ENCODE measurements around the gene CAV2. TPM values are rescaled to one million over a fixed set of nuclear protein-coding genes. Genes with fewer than 3 reads are reported as not detected.

The CAV2 gene
- total and polyA plus RNA-seq, 2 of the 13 experiments (the other 11 are each of a cell fraction or from before 2014, with no cell fraction given), result 0.09 to 0.18 TPM

DNA sequence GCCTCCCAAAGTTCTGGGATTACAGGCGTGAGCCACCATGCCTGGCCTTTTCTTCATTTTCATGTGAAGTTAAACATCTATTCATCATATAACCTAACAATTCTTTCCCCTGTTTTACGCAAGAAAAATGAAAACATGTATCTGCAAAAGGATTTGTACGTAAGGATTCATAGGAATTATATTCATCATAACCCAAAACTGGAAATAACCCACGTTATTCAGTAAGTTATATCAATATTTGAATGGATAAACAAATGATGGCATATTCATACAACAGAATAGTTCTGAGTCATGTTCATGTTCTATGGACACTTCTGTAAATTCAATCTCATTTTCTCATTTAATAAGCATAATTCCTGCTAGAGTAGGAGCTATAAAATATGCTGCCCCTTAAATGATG lies 35.2 kb upstream of the CAV2 start:
- ATAC-seq (no peak), FAIRE-seq (no peak), DNase-seq (ENCODE audit: low spot score) (no peak)
- WGBS (ENCODE audit: low lambda C conversion rate), result 45% methylated on average over 4 of the region's 4 CpGs
- H3K9ac ChIP-seq (ENCODE audit: insufficient read depth, low read depth, low read length), result no peak overlapping the region
- intact Hi-C loops (cut with micrococcal nuclease; ENCODE audit: unreplicated experiment) (no loop called here), in situ Hi-C loops (cut with HindIII; ENCODE audit: extremely low pct_ligation_motif_present, low pct_unique_long_range_greater_than_20kb) (no loop called here)
- no peak overlapping the region for H3K4me3 ChIP-seq (replicated peaks in 1 of 3; ENCODE audit: insufficient read depth in 1 of 3, low read depth in 2 of 3, low read length in 3 of 3)
- H3K27me3 ChIP-seq (ENCODE audit: control insufficient read depth in 1 of 2, insufficient read depth in 2 of 2, low read length in 2 of 2), result no peaks in the 10 kb centered on the region
- no peak overlapping the region for H3K4me2 ChIP-seq (ENCODE audit: low read depth, low read length)
- ChIA-PET POLR2A (no interaction called here), CTCF (ENCODE audit: low intra/inter-chr PET ratio, low total read pairs) (no interaction called here)
- no peaks in the 10 kb centered on the region for H3K4me1 ChIP-seq (ENCODE audit: insufficient read depth, low read length)
- no peak overlapping the region for H2AFZ ChIP-seq (ENCODE audit: low read length)
- TF ChIP-seq ZNF44 (CRISPR knock-in tag; IDR thresholded peaks at IDR 0.05), result no peak
- TF ChIP-seq, protein P1, sequence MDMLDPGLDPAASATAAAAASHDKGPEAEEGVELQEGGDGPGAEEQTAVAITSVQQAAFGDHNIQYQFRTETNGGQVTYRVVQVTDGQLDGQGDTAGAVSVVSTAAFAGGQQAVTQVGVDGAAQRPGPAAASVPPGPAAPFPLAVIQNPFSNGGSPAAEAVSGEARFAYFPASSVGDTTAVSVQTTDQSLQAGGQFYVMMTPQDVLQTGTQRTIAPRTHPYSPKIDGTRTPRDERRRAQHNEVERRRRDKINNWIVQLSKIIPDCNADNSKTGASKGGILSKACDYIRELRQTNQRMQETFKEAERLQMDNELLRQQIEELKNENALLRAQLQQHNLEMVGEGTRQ (IDR thresholded peaks at IDR 0.05; ENCODE audit: low read depth, low read length), result no peak
- TF ChIP-seq, protein P1 (CRISPR knock-in tag; IDR thresholded peaks at IDR 0.05; ENCODE audit: borderline replicate concordance), result no peak
- TF ChIP-seq ZNF569 (CRISPR knock-in tag; IDR thresholded peaks at IDR 0.05; ENCODE audit: borderline replicate concordance), result no peak
- TF ChIP-seq SPEN (CRISPR knock-in tag; IDR thresholded peaks at IDR 0.05; ENCODE audit: low read depth), result no peak
- TF ChIP-seq ZNF570 (CRISPR knock-in tag; IDR thresholded peaks at IDR 0.05; ENCODE audit: borderline replicate concordance), result no peak
- TF ChIP-seq MBNL3 (CRISPR knock-in tag; conservative IDR thresholded peaks at IDR 0.05), result no peak
- TF ChIP-seq, protein P2, sequence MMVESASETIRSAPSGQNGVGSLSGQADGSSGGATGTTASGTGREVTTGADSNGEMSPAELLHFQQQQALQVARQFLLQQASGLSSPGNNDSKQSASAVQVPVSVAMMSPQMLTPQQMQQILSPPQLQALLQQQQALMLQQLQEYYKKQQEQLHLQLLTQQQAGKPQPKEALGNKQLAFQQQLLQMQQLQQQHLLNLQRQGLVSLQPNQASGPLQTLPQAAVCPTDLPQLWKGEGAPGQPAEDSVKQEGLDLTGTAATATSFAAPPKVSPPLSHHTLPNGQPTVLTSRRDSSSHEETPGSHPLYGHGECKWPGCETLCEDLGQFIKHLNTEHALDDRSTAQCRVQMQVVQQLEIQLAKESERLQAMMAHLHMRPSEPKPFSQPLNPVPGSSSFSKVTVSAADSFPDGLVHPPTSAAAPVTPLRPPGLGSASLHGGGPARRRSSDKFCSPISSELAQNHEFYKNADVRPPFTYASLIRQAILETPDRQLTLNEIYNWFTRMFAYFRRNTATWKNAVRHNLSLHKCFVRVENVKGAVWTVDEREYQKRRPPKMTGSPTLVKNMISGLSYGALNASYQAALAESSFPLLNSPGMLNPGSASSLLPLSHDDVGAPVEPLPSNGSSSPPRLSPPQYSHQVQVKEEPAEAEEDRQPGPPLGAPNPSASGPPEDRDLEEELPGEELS (CRISPR knock-in tag; IDR thresholded peaks at IDR 0.05), result no peak
- no peak for TF ChIP-seq ZSCAN22 (CRISPR knock-in tag; IDR thresholded peaks at IDR 0.05)
- no peak for TF ChIP-seq GFI1 (CRISPR knock-in tag; IDR thresholded peaks at IDR 0.05; ENCODE audit: borderline replicate concordance)
- no peak for TF ChIP-seq MAFF (IDR thresholded peaks at IDR 0.05; ENCODE audit: low read depth, low read length)
- TF ChIP-seq PHB2 (IDR thresholded peaks at IDR 0.05; ENCODE audit: partially characterized antibody), result no peak
- no peak for TF ChIP-seq ZNF468 (CRISPR knock-in tag; IDR thresholded peaks at IDR 0.05)
- TF ChIP-seq TBL1XR1 (IDR thresholded peaks at IDR 0.05; ENCODE audit: borderline replicate concordance, low read length, partially characterized antibody), result no peak
- TF ChIP-seq NFIC (IDR thresholded peaks at IDR 0.05; ENCODE audit: low read length), result no peak
- no peak for TF ChIP-seq KLF11 (CRISPR knock-in tag; IDR thresholded peaks at IDR 0.05)
- TF ChIP-seq SMAD1 (CRISPR knock-in tag; IDR thresholded peaks at IDR 0.05; ENCODE audit: borderline replicate concordance, low read depth), result no peak
- TF ChIP-seq WIZ (CRISPR knock-in tag; IDR thresholded peaks at IDR 0.05), result no peak
- TF ChIP-seq, protein P3, sequence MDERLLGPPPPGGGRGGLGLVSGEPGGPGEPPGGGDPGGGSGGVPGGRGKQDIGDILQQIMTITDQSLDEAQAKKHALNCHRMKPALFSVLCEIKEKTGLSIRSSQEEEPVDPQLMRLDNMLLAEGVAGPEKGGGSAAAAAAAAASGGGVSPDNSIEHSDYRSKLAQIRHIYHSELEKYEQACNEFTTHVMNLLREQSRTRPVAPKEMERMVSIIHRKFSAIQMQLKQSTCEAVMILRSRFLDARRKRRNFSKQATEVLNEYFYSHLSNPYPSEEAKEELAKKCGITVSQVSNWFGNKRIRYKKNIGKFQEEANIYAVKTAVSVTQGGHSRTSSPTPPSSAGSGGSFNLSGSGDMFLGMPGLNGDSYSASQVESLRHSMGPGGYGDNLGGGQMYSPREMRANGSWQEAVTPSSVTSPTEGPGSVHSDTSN (CRISPR knock-in tag; IDR thresholded peaks at IDR 0.05), result no peak
- no peak for TF ChIP-seq RBAK (CRISPR knock-in tag; IDR thresholded peaks at IDR 0.05)
- no peaks in the 10 kb centered on the region for H3K36me3 ChIP-seq (replicated peaks in 1 of 2; ENCODE audit: control insufficient read depth in 1 of 2, insufficient read depth in 2 of 2, low read length in 2 of 2)
- H4K20me1 ChIP-seq (ENCODE audit: insufficient read depth, low read length), result no peaks in the 10 kb centered on the region
- no peak overlapping the region for H3K27ac ChIP-seq (ENCODE audit: extremely low read length, insufficient read depth, low read length)
- H3K9me3 ChIP-seq (ENCODE audit: low read length), result no peaks in the 10 kb centered on the region
- H3K79me2 ChIP-seq (ENCODE audit: insufficient read depth, low read length), result no peaks in the 10 kb centered on the region
- no TSS peak for BruUV-seq (replicated peaks)

All from HepG2 (cell line).